ENCODE results near the gene MMP19.
"Not testable (repeated sequence)": the region's sequence is repeated elsewhere in the genome, so short reads cannot be mapped to it uniquely, and the experiment has no call there.

MMP19 gene

DNA sequence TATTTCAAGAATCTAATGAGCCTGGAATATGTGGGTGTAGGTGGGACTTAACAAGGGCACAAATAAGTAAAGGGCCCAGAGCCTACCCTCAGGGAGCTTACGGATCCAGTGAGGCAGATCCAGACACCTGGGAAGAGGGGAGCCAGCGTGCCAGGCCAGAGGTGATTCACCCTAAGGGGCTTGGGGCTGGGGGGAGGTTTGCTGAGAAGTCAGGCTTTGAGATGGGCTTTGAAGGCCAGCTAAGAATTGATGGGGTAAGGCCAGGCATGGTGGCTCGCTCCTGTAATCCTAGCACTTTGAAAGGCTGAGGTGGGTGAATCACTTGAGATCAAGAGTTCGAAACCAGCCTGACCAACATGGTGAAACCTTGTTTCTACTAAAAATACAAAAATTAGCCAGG is 695 bp upstream of the MMP19 start:
- no peak for DNase-seq (ENCODE audit: low read depth)

GRCh38 chr12:55840581-55841351 is 2.0 kb downstream of the MMP19 start:
- no peak for DNase-seq (ENCODE audit: low read depth)

DNA sequence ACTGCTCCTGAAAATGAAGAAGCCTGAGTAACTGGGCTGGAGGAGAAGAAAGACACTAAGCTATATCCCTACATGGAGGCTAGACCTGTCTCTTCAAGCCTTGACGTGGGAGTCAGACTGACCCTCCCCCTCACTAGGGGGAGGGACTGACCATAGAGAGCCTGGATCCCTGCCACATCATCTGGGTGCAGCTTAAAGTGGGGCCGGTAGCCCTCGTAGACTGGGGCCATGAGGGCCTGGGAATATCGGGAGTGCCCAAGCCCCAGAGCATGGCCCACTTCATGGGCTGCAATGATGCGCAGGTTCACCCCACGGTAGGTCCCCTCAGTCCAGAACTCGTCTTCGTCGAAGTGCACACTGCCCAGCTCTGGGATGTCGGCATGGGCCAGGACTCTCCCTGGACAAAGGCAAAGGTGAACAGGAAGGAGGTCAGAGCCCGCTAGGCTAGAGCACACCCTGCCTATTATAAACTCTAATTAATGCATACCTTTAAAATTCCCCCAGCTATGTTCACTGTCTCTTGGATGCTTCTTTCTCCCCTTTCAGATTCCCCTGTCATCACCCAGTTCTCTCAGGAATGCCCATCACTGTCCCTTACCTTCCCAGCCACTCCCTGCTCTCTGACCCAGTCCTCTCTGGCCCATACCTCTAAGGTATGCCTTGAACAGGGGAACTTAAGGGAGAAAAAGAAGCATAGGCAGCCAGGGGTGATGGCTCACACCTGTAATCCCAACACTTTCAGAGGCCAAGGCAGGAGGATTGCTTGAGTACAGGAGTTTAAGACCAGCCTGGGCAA is 3.2 kb downstream of the MMP19 start:
- DNase-seq (ENCODE audit: low read depth): no peak

DNA sequence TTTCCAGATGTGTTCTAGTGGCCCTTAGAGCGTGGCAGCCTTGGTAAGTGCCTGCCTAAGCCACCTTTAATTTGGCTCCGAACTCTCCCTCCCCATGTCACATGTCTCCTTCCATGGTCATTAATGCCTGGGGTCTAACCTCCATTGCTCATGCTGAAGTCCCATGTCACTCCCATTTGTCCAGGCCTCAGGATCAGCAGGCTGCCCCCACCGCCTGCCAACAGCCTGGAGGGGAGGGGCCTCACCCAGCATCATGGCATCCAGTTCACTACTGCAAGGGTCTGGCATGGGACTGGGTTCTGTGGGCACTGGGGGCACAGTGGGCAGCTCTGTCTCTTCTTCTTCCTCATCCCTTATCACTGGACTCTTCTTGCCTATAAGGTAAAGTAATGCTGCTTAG is 4.4 kb downstream of the MMP19 start:
- no peak for DNase-seq (ENCODE audit: low read depth)

GRCh38 chr12:55834400-55834799 is 8.3 kb downstream of the MMP19 start:
- not testable (repeated sequence) for DNase-seq (ENCODE audit: low read depth)

GRCh38 chr12:55833056-55833455 is 9.7 kb downstream of the MMP19 start:
- DNase-seq (ENCODE audit: low read depth): no peak

- no peak for DNase-seq (ENCODE audit: low read depth)
These were observed 11.3 kb downstream of the MMP19 start for GRCh38 chr12:55831447-55831815.

DNA sequence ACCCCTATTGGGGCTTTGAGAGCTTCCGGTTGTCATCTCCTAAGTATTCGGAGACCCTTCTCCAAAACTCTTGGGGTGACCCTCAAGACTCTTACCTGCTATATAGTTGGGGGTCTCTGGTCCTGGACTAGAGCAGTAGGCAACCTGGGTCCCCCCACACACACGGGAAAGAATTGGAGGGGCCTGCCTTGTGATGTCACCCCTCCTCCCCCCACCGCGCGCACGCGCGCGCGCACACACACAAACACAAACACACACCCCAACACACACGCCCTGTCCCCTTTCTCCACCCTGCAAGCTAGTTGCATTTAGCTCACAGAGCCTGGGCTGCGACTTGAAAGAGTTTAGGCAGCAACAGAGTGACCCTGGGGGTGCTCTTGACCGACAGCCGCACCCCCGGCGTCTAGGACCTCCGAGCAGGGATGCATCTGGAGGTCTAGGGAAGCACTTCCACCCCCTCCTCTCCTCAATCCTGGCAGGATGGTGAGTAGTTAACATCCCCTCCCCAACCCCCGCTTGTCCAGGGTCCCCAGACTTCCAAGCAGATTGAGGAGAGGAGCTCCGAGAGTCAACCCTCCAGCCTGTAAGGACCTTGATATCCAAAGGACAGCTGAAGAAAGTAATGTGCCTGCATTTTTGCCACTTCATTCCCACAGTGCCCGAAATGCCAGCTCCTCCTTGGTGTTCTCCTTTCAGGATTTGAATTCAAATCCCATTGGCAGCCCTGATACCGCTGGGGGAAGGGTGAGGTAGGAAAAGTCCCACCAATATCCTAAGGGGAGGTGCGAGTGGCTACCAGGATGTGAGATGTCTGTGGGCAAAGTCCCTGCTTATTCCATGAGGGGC is 11.9 kb downstream of the MMP19 start:
- peak; percentile 64 for DNase-seq (ENCODE audit: low read depth)

GRCh38 chr12:55829967-55830600 is 12.7 kb downstream of the MMP19 start:
- DNase-seq (ENCODE audit: low read depth): peak; percentile 20

- DNase-seq (ENCODE audit: low read depth): no peak
These were observed 14.4 kb downstream of the MMP19 start for GRCh38 chr12:55828357-55828756.

DNA sequence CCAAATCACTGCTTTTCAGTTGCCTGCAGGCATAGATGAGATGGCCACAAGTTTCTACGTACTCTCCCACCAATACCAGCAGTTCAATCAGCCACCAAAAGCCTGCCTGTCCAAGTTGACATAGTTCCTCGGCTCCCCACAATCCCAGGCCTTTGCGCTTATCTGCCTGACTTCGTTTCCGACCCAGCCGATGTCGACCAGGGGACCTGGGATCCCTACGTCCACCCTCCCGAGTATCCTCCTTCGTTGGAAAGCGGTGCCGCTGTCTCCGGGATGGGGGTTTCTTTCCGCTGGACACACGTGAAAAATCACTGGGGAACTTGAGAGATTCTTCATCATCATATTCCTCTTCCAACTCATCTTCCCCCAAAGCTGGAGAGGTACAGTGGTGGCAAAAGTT is 14.9 kb downstream of the MMP19 start:
- no peak for DNase-seq (ENCODE audit: low read depth)

DNA sequence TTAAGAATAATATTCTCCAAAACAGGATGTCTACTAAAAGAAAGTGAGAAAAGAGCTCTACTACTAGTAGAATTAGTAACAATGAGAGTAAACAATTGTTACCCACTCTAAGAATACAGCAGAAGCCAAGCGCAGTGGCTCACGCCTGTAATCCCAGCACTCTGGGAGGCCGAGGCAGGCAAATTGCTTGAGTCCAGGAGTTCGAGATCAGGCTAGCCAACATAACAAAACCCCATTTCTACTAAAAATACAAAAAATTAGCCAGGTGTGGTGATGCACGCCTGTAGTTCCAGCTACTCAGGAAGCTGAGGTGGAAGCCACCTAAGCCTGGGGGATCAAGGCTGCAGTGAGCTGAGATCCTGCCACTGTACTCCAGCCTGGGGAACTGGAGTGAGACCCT is 18.0 kb downstream of the MMP19 start:
- no peak for DNase-seq (ENCODE audit: low read depth)

GRCh38 chr12:55823419-55823818 is 19.3 kb downstream of the MMP19 start:
- no peak for DNase-seq (ENCODE audit: low read depth)

DNA sequence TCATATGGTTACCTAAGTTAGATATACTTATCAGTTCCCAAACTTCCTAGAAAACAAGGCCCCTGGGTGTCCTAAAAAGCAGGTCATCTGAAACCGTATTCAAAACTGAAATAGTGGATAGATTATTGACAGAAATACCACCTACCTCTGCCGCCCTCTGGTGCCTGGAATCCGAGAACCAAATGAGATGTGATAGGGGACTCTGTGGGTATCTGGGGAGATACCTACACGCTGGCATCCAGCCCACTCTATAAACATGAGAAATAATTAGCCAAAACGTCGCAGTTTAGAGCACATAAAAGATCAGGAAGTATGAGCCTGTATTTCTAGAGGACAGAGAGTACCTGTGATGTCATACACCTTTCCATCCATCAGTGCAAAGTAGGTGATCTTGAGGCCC is 20.5 kb downstream of the MMP19 start:
- DNase-seq (ENCODE audit: low read depth): no peak

DNA sequence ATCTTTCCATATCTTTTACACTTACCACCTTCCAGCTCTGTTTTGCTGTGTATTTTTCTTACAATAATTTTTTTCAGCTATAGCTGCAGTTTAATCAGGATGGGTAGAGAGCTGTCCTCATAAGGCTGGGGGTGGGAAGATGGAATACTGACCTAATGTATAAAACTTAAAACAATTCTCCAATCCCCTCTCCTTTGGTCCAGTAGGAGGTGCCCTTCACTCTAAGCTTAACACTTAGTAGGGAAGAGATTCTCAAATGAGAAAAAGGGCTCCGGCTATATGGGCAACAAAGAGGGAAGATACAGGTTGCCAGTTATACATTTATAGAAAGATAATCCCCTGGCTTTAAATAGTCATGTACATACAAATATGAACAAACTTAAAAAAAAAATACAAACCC is 22.1 kb downstream of the MMP19 start:
- DNase-seq (ENCODE audit: low read depth): peak; percentile 33

GRCh38 chr12:55818886-55819285 is 23.9 kb downstream of the MMP19 start:
- DNase-seq (ENCODE audit: low read depth): peak; percentile 43

DNA sequence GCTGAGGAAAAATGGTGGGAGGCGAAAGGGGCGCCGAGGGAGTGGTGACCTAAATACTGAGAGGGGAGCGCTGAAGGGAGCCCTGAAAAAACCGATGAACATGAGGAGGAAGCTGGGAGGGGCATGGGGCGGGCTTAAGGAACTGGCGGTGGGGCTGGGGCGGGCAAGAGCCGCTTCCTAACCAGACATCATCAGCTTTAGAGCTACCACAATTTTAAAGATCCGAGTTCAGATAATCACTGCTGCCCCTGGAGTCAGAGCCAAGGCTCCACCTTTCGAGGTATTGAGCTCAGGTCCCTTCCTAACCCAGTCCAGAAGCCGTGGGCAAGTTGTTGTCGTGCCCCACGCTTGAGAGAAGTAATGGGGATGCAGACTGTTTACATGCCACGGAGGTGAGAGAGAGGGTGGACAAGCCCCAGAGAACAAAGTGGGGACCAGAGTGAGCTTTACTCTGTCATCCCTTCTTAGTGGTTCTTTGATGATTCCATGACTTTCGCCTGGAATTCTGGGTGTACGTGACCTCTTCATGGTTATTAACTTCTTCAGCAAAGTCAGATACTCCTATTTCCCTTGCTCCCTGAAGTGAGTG is 24.5 kb downstream of the MMP19 start:
- DNase-seq (ENCODE audit: low read depth): peak; percentile 25

DNA sequence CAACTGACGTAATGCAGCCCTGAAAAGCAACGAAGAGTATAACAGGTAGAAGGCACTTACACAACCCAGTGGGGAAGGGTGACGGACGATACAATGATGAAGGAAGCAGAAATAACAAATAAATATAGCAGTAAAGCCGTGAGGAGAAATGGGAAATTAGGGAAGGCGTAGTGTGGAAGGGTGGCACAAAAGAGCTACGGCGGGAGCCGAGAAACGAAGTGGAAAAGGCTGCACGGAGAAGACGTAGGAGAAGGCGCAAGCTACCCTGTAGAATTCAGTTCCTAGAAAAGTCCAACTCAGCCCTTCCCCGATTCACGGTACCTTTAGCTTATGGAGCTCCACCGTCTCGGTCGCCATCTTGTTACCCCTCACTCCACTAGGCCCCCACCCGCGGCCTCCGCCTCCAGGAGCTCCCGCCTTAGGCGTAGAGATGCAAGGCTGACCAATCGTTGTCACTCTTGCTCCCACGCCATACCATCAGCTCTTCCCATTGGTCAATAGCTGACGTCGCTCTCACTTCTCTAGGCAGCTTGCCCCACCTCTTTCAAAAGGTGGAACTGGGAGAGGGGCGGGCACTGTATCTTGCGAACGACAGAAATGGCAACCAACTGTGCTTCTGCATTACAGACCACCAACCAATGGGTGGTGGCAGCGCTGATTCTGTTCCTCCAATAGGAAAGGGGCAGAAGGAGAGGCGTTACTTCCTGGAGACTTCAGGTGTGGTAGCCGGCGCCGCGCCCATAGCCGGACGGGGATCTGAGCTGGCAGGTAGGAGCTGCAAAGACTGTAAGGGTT is 25.2 kb downstream of the MMP19 start, which contains the start of the genes ORMDL2 and SARNP:
Gene ORMDL2 (plus strand): TSS at position 697 of the 795 bp plus-strand sequence. CDS start 959 bp downstream, outside the sequence.
Gene SARNP (minus strand): TSS at position 380 of the 795 bp plus-strand sequence. CDS start 23 bp downstream, at position 357.
- peak; percentile 100 for DNase-seq (ENCODE audit: low read depth)

DNA sequence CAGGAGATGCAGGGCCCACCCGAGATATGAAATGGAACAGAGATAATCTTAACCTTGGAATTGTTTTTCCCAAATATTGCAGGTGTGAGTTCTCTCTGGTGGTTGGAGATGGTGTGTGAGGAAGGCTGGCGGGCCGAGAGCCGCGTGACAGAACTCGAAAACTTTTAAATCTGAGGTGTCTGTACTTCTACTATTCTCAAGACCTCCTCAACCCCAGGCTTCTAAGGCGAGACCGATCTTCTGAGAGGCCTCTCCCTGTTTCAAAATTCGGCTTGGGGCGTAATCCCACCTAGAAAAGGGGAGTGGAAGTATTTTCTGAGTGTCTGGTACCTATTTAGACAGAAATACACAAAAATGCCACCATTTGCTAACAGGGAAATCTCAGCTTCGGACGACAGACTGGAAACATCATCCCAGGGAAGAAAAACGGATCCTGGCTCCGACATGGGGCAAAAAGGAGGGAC is 25.8 kb downstream of the MMP19 start:
- peak; percentile 27 for DNase-seq (ENCODE audit: low read depth)

- no peak for DNase-seq (ENCODE audit: low read depth)
These were observed 27.3 kb downstream of the MMP19 start for GRCh38 chr12:55815473-55815872.

Data from iris pigment epithelial cell (primary cell).